Measurements from ENCODE around the gene ADM5.

- no peak for TF ChIP-seq POLR2AphosphoS5 (IDR thresholded peaks at IDR 0.05)
- TF ChIP-seq EP300 (conservative IDR thresholded peaks at IDR 0.05; ENCODE audit: poor library complexity, severe bottlenecking), result no peak
- TF ChIP-seq, protein P1, sequence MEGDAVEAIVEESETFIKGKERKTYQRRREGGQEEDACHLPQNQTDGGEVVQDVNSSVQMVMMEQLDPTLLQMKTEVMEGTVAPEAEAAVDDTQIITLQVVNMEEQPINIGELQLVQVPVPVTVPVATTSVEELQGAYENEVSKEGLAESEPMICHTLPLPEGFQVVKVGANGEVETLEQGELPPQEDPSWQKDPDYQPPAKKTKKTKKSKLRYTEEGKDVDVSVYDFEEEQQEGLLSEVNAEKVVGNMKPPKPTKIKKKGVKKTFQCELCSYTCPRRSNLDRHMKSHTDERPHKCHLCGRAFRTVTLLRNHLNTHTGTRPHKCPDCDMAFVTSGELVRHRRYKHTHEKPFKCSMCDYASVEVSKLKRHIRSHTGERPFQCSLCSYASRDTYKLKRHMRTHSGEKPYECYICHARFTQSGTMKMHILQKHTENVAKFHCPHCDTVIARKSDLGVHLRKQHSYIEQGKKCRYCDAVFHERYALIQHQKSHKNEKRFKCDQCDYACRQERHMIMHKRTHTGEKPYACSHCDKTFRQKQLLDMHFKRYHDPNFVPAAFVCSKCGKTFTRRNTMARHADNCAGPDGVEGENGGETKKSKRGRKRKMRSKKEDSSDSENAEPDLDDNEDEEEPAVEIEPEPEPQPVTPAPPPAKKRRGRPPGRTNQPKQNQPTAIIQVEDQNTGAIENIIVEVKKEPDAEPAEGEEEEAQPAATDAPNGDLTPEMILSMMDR (IDR thresholded peaks at IDR 0.05; ENCODE audit: poor library complexity, severe bottlenecking), result no peak
- no peak for TF ChIP-seq TAF1 (IDR thresholded peaks at IDR 0.05; ENCODE audit: low read depth)
- TF ChIP-seq REST (IDR thresholded peaks at IDR 0.05; ENCODE audit: borderline replicate concordance), result no peak
Observed at GRCh38 chr19:49684983-49685553, 4.3 kb upstream of the ADM5 start.

All from neural cell (in vitro differentiated cells).